GM23338 (cell line): Measurements from ENCODE around the gene RGS3. TPM values are rescaled to one million over a fixed set of nuclear protein-coding genes. Genes with fewer than 3 reads are reported as not detected.

Experiments used
- ATAC-seq: fragments of 200-7000 bp; cut with Tn5 transposase; 3 replicates; pipeline ENCODE4 v1.9.1; 2020
- DNase-seq: peaks from one replicate; pipeline ENCODE4 v3.0.0-alpha.2; 2015; ENCODE audit warnings: low spot score
- H2AFZ ChIP-seq: fragments of 200-600 bp; sonication (generic); 2 replicates; pipeline ENCODE4 v1.8.0; 2016; ENCODE audit warnings: antibody characterized with exemption, mild to moderate bottlenecking, moderate library complexity
- H3F3A ChIP-seq: fragments of 200-600 bp; sonication (generic); replicated peaks from 2 replicates; pipeline ENCODE4 v1.8.0; 2017; ENCODE audit warnings: antibody characterized with exemption, mixed run types, low read depth
- H3K27ac ChIP-seq: fragments of 200-600 bp; sonication (generic); 2 replicates; pipeline ENCODE4 v1.6.1; 2016; ENCODE audit warnings: low read depth
- H3K27me3 ChIP-seq: fragments of 200-600 bp; sonication (generic); 2 replicates; pipeline ENCODE4 v1.8.0; 2016; ENCODE audit warnings: mild to moderate bottlenecking, mixed run types, moderate library complexity; ENCODE audit not compliant: insufficient read depth
- H3K36me3 ChIP-seq: fragments of 200-600 bp; sonication (generic); 2 replicates; pipeline ENCODE4 v1.8.0; 2016; ENCODE audit warnings: mild to moderate bottlenecking; ENCODE audit not compliant: insufficient read depth
- H3K4me1 ChIP-seq: fragments of 200-600 bp; sonication (generic); 2 replicates; pipeline ENCODE4 v1.8.0; 2016; ENCODE audit warnings: mild to moderate bottlenecking, moderate library complexity; ENCODE audit not compliant: insufficient read depth
- H3K4me2 ChIP-seq: fragments of 200-600 bp; sonication (generic); 2 replicates; pipeline ENCODE4 v1.7.1; 2017; ENCODE audit warnings: mixed run types
- H3K4me3 ChIP-seq: fragments of 200-600 bp; sonication (generic); 2 replicates; pipeline ENCODE4 v1.6.1; 2016; ENCODE audit warnings: mixed run types
- H3K79me2 ChIP-seq: fragments of 200-600 bp; sonication (generic); replicated peaks from 2 replicates; pipeline ENCODE4 v1.8.0; 2017; ENCODE audit warnings: mild to moderate bottlenecking; ENCODE audit not compliant: insufficient read depth
- H3K9me2 ChIP-seq: fragments of 200-600 bp; sonication (generic); 2 replicates; pipeline ENCODE4 v1.8.0; 2017; ENCODE audit not compliant: insufficient read depth
- H4K20me1 ChIP-seq: fragments of 200-600 bp; sonication (generic); replicated peaks from 2 replicates; pipeline ENCODE4 v1.8.0; 2017; ENCODE audit warnings: mild to moderate bottlenecking; ENCODE audit not compliant: insufficient read depth
- H3K27ac Mint-ChIP-seq: 2 replicates; pipeline ENCODE4 v1.8.0; 2020; ENCODE audit warnings: inconsistent platforms, mild to moderate bottlenecking, moderate library complexity, mixed read lengths
- H3K27me3 Mint-ChIP-seq: 3 replicates; pipeline ENCODE4 v1.8.0; 2022; ENCODE audit warnings: low read depth, mild to moderate bottlenecking, moderate library complexity, mixed read lengths, inconsistent platforms; ENCODE audit not compliant: insufficient read depth, poor library complexity
- H3K36me3 Mint-ChIP-seq: 3 replicates; pipeline ENCODE4 v1.8.0; 2021; ENCODE audit warnings: low read depth, mild to moderate bottlenecking, inconsistent platforms, moderate library complexity, mixed read lengths
- H3K4me1 Mint-ChIP-seq: 3 replicates; pipeline ENCODE4 v1.8.0; 2020; ENCODE audit warnings: mild to moderate bottlenecking, inconsistent platforms, mixed read lengths
- H3K4me3 Mint-ChIP-seq: 3 replicates; pipeline ENCODE4 v1.8.0; 2021; ENCODE audit warnings: moderate library complexity, mild to moderate bottlenecking, inconsistent platforms, mixed read lengths
- H3K9me3 Mint-ChIP-seq: 3 replicates; pipeline ENCODE4 v1.8.0; 2020; ENCODE audit warnings: moderate library complexity, mild to moderate bottlenecking, inconsistent platforms, mixed read lengths
- JUNB ChIP-seq: IDR thresholded peaks from one replicate; pipeline ENCODE4 v1.6.1; 2016; ENCODE audit warnings: antibody characterized with exemption; ENCODE audit not compliant: unreplicated experiment
- NANOG ChIP-seq: IDR thresholded peaks from 2 replicates; pipeline ENCODE4 v1.6.1; 2016; ENCODE audit warnings: antibody characterized with exemption, borderline replicate concordance
- STAT1 ChIP-seq: IDR thresholded peaks from one replicate; pipeline ENCODE4 v1.6.1; 2016; ENCODE audit warnings: antibody characterized with exemption; ENCODE audit not compliant: unreplicated experiment
- ZNF114 ChIP-seq: fragments of 250-450 bp; sonication (Bioruptor Pico); IDR thresholded peaks from 2 replicates; pipeline ENCODE4 v1.5.0; 2020; ENCODE audit warnings: mild to moderate bottlenecking, moderate library complexity
- ZNF331 ChIP-seq: fragments of 250-450 bp; sonication (Bioruptor Pico); IDR thresholded peaks from 2 replicates; pipeline ENCODE4 v1.5.0; 2020; ENCODE audit warnings: low read depth, mild to moderate bottlenecking, moderate library complexity
- ZNF462 ChIP-seq: fragments of 250-450 bp; sonication (Bioruptor Pico); IDR thresholded peaks from 2 replicates; pipeline ENCODE4 v1.5.0; 2020; ENCODE audit warnings: mild to moderate bottlenecking, moderate library complexity
- polyA plus RNA-seq: library from polyadenylated mRNA; unstranded; fragments of >200 nt; fragmentation: Nextera tagmentation; extraction: Ambion mirVana; gene quantifications from 2 replicates; pipeline ENCODE4 v1.2.1, GENCODE V29; 2016
- total RNA-seq: library from RNA; depleted of rRNA; stranded (reverse); fragments of >200 nt; shearing (Covaris generic); gene quantifications from 2 replicates; pipeline ENCODE4 v1.2.3, GENCODE V29; 2014

Gene RGS3
- total and polyA plus RNA-seq, 2 experiments from 2014 or later, result 14.2 to 24.3 TPM

GRCh38 chr9:113472199-113472598, 8.7 kb downstream of the RGS3 start:
- no peaks in the 10 kb centered on the region for H3K36me3 ChIP-seq
- TF ChIP-seq ZNF114, result no peak
- no peak for TF ChIP-seq ZNF462 (CRISPR knock-in tag)
- H2AFZ ChIP-seq, result no peak overlapping the region
- H3K4me2 ChIP-seq, result no peak overlapping the region
- peaks cover 5% of the 10 kb centered on the region for H3K4me1 Mint-ChIP-seq
- peaks cover 5% of the 10 kb centered on the region; the same call in 1 of the 3 replicates for H3K36me3 Mint-ChIP-seq
- no peaks in the 10 kb centered on the region for H4K20me1 ChIP-seq
- peaks cover 6% of the 10 kb centered on the region for H3K4me1 ChIP-seq
- H3K27ac ChIP-seq, result no peak overlapping the region
- H3K9me2 ChIP-seq, result no peaks in the 10 kb centered on the region
- H3K9me3 Mint-ChIP-seq, result 0 out of 3 replicates have a peak, but pooled peaks cover 3% of the 10 kb centered on the region
- ATAC-seq (no peak), DNase-seq (no peak)
- no peak overlapping the region for H3K4me3 Mint-ChIP-seq
- H3F3A ChIP-seq, result no peaks in the 10 kb centered on the region
- H3K27me3 Mint-ChIP-seq, result no peaks in the 10 kb centered on the region
- no peaks in the 10 kb centered on the region for H3K27me3 ChIP-seq
- H3K79me2 ChIP-seq, result no peaks in the 10 kb centered on the region
- H3K4me3 ChIP-seq, result no peak overlapping the region
- H3K27ac Mint-ChIP-seq, result no peak overlapping the region

GRCh38 chr9:113474360-113475028, 11.0 kb downstream of the RGS3 start:
- H3K4me2 ChIP-seq, result no peak overlapping the region
- Mint-ChIP-seq H3K4me1 (peaks cover 19% of the 10 kb centered on the region), H3K4me3 (no peak overlapping the region)
- no peak for TF ChIP-seq STAT1
- no peak for TF ChIP-seq NANOG
- no peak for TF ChIP-seq JUNB
- no peak for TF ChIP-seq ZNF331 (CRISPR knock-in tag)
- no peak for TF ChIP-seq ZNF462 (CRISPR knock-in tag)
- TF ChIP-seq ZNF114, result no peak

More at GRCh38 chr9:113474360-113475028, 11.0 kb downstream of the RGS3 start:
- no peak for DNase-seq
- peaks cover 1% of the 10 kb centered on the region for H3K27me3 Mint-ChIP-seq
- Histone ChIP-seq H3K9me2 (no peaks in the 10 kb centered on the region), H3F3A (no peaks in the 10 kb centered on the region), H4K20me1 (no peaks in the 10 kb centered on the region), H3K27me3 (no peaks in the 10 kb centered on the region), H3K4me3 (no peak overlapping the region), H3K36me3 (no peaks in the 10 kb centered on the region), H3K4me1 (peaks cover 9% of the 10 kb centered on the region), H3K79me2 (no peaks in the 10 kb centered on the region), H2AFZ (no peak overlapping the region), H3K27ac (no peak overlapping the region)
- H3K36me3 Mint-ChIP-seq, result peaks cover 5% of the 10 kb centered on the region; the same call in 1 of the 3 replicates
- H3K27ac Mint-ChIP-seq, result no peak overlapping the region
- 0 out of 3 replicates have a peak, but pooled peaks cover 3% of the 10 kb centered on the region for H3K9me3 Mint-ChIP-seq
- no peak for ATAC-seq
